ENCODE results near the gene CYP11A1. TPM values are rescaled to one million over a fixed set of nuclear protein-coding genes. Genes with fewer than 3 reads are reported as not detected.

The CYP11A1 gene
- total RNA-seq, 4 donors from 2014 or later: 0.47 to 1.4 (median 0.53) TPM; not detected in 1

GRCh38 chr15:74333662-74334061 lies 33.8 kb downstream of the CYP11A1 start:
- no peaks in the 10 kb centered on the region for H3K4me1 ChIP-seq
- DNase-seq (ENCODE audit: low spot score in 2 of 2): no peak

GRCh38 chr15:74333093-74333492 lies 34.4 kb downstream of the CYP11A1 start:
- 98% methylated on average over 3 of the region's 5 CpGs for WGBS
- H3K27me3 ChIP-seq: no peaks in the 10 kb centered on the region

More at GRCh38 chr15:74333662-74334061, 33.8 kb downstream of the CYP11A1 start:
- Histone ChIP-seq H3K9me3 (no peaks in the 10 kb centered on the region), H3K27me3 (no peaks in the 10 kb centered on the region), H3K27ac (no peak overlapping the region), H3K4me3 (no peak overlapping the region), H3K36me3 (no peaks in the 10 kb centered on the region)
- 68% methylated on average over 5 of the region's 5 CpGs for WGBS
- TF ChIP-seq CTCF (IDR thresholded peaks at IDR 0.05): no peak
- TF ChIP-seq EP300 (IDR thresholded peaks at IDR 0.05): no peak
- no peak for TF ChIP-seq POLR2A (IDR thresholded peaks at IDR 0.05)
- no peak for TF ChIP-seq POLR2AphosphoS5 (IDR thresholded peaks at IDR 0.05)

DNA sequence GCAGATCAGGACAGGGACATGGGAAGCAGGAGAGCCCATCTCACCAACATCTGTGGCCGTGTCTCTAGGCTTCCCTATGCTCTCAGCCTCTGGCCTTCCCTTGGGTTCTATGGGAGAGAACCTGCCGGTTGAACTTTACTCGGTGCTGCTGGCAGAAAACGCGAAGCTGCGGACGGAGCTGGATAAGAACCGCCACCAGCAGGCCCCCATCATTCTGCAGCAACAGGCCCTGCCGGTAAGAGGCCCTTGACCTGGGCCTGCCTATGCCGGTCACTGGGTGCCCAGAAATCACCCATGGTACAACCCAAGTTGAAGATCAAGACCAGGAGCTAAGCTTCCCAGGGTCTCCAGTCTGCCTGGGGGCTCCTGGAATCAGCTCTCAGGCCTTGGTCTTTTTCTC lies 34.8 kb downstream of the CYP11A1 start:
- H3K9me3 ChIP-seq: no peaks in the 10 kb centered on the region
- no peak for TF ChIP-seq POLR2AphosphoS5 (IDR thresholded peaks at IDR 0.05)
- TF ChIP-seq CTCF (IDR thresholded peaks at IDR 0.05): no peak
- TF ChIP-seq POLR2A (IDR thresholded peaks at IDR 0.05): no peak
- no peak for TF ChIP-seq EP300 (IDR thresholded peaks at IDR 0.05)
- DNase-seq (ENCODE audit: low spot score in 2 of 2): no peak
- WGBS: 91% methylated on average over 10 of the region's 10 CpGs
- no peak overlapping the region for H3K27ac ChIP-seq
- H3K27me3 ChIP-seq: no peaks in the 10 kb centered on the region
- no peak overlapping the region for H3K4me3 ChIP-seq
- H3K36me3 ChIP-seq: no peaks in the 10 kb centered on the region
- no peaks in the 10 kb centered on the region for H3K4me1 ChIP-seq

More at GRCh38 chr15:74333093-74333492, 34.4 kb downstream of the CYP11A1 start:
- no peaks in the 10 kb centered on the region for H3K4me1 ChIP-seq
- H3K9me3 ChIP-seq: no peaks in the 10 kb centered on the region
- H3K27ac ChIP-seq: no peak overlapping the region
- no peak for TF ChIP-seq EP300 (IDR thresholded peaks at IDR 0.05)
- TF ChIP-seq CTCF (IDR thresholded peaks at IDR 0.05): no peak
- TF ChIP-seq POLR2AphosphoS5 (IDR thresholded peaks at IDR 0.05): no peak
- TF ChIP-seq POLR2A (IDR thresholded peaks at IDR 0.05): no peak
- DNase-seq (ENCODE audit: low spot score in 2 of 2): no peak
- no peaks in the 10 kb centered on the region for H3K36me3 ChIP-seq
- no peak overlapping the region for H3K4me3 ChIP-seq

DNA sequence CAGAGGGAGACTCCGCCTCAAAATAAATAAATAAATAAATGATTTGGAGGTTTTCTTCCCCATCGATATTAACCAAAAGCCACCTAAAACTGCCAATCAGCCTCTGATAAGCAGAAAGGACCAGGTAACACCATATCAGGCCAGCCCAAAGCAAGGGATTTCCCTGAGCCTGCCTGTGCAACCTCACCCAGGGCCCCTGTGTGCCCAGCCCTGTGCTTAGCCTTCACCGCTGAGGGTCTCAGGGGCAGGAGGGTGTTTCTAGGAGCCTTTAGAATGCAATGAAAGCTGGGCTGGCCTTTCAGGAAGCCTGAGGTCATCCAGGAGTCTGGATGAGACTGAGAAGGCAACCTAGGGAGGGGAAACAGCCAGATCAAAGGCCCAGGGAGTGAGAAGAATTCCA lies 35.4 kb downstream of the CYP11A1 start:
- no peaks in the 10 kb centered on the region for H3K9me3 ChIP-seq
- H3K36me3 ChIP-seq: no peaks in the 10 kb centered on the region
- 98% methylated on average over 3 of the region's 3 CpGs for WGBS
- H3K4me3 ChIP-seq: no peak overlapping the region
- no peaks in the 10 kb centered on the region for H3K4me1 ChIP-seq
- TF ChIP-seq EP300 (IDR thresholded peaks at IDR 0.05) (no peak), POLR2AphosphoS5 (IDR thresholded peaks at IDR 0.05) (no peak), POLR2A (IDR thresholded peaks at IDR 0.05) (no peak), CTCF (IDR thresholded peaks at IDR 0.05) (no peak)
- no peak overlapping the region for H3K27ac ChIP-seq
- no peak for DNase-seq (ENCODE audit: low spot score in 2 of 2)
- no peaks in the 10 kb centered on the region for H3K27me3 ChIP-seq

DNA sequence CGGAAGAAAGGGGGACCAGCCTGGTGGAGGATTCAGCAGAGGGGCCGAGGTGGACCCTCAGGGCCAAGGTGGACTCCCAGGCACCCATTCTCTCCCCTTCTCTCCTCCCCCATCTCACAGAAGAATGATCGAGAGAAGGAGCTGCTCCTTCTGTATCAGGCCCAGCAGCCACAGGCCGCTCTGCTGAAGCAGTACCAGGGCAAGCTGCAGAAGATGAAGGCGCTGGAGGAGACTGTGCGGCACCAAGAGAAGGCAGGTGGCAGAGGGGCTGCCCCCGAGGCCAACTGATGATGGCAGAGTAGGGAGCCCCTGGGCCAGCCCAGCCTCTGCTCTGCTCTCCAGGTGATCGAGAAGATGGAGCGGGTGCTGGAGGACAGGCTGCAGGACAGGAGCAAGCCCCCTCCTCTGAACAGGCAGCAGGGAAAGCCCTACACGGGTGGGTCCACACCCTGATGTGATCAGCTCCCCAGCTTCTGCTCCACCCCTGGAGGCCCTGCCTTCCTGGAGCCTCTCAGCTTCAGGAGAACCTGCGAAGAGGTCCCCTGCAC lies 36.5 kb downstream of the CYP11A1 start:
- Histone ChIP-seq H3K27ac (no peak overlapping the region), H3K36me3 (no peaks in the 10 kb centered on the region), H3K27me3 (no peaks in the 10 kb centered on the region), H3K4me1 (no peaks in the 10 kb centered on the region), H3K4me3 (no peak overlapping the region), H3K9me3 (no peaks in the 10 kb centered on the region)
- DNase-seq (ENCODE audit: low spot score in 2 of 2): no peak
- 83% methylated on average over 9 of the region's 11 CpGs for WGBS
- TF ChIP-seq CTCF (IDR thresholded peaks at IDR 0.05): no peak
- no peak for TF ChIP-seq EP300 (IDR thresholded peaks at IDR 0.05)
- TF ChIP-seq POLR2AphosphoS5 (IDR thresholded peaks at IDR 0.05): no peak
- no peak for TF ChIP-seq POLR2A (IDR thresholded peaks at IDR 0.05)

All from suprapubic skin (tissue), 4 donors.